ENCODE results near the gene EGLN3.

GRCh38 chr14:33959692-33960151, 8.8 kb upstream of the EGLN3 start:
- TF ChIP-seq CTCF (IDR thresholded peaks at IDR 0.05): no peak
- TF ChIP-seq SP1 (CRISPR knock-in tag; conservative IDR thresholded peaks at IDR 0.05): no peak
- TF ChIP-seq HMGA2 (CRISPR knock-in tag; IDR thresholded peaks at IDR 0.05): no peak
- no peak for TF ChIP-seq MAX (CRISPR knock-in tag; IDR thresholded peaks at IDR 0.05)
- TF ChIP-seq, protein P1, sequence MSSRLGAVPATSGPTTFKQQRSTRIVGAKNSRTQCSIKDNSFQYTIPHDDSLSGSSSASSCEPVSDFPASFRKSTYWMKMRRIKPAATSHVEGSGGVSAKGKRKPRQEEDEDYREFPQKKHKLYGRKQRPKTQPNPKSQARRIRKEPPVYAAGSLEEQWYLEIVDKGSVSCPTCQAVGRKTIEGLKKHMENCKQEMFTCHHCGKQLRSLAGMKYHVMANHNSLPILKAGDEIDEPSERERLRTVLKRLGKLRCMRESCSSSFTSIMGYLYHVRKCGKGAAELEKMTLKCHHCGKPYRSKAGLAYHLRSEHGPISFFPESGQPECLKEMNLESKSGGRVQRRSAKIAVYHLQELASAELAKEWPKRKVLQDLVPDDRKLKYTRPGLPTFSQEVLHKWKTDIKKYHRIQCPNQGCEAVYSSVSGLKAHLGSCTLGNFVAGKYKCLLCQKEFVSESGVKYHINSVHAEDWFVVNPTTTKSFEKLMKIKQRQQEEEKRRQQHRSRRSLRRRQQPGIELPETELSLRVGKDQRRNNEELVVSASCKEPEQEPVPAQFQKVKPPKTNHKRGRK (CRISPR knock-in tag; IDR thresholded peaks at IDR 0.05; ENCODE audit: borderline replicate concordance): no peak
- TF ChIP-seq PRDM15 (CRISPR knock-in tag; IDR thresholded peaks at IDR 0.05): no peak
- TF ChIP-seq, protein P2, sequence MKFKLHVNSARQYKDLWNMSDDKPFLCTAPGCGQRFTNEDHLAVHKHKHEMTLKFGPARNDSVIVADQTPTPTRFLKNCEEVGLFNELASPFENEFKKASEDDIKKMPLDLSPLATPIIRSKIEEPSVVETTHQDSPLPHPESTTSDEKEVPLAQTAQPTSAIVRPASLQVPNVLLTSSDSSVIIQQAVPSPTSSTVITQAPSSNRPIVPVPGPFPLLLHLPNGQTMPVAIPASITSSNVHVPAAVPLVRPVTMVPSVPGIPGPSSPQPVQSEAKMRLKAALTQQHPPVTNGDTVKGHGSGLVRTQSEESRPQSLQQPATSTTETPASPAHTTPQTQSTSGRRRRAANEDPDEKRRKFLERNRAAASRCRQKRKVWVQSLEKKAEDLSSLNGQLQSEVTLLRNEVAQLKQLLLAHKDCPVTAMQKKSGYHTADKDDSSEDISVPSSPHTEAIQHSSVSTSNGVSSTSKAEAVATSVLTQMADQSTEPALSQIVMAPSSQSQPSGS (CRISPR knock-in tag; IDR thresholded peaks at IDR 0.05; ENCODE audit: borderline replicate concordance, low read depth): no peak
- no peak for TF ChIP-seq ATF1 (CRISPR knock-in tag; IDR thresholded peaks at IDR 0.05)
- no peak for TF ChIP-seq NFE2L1 (CRISPR knock-in tag; IDR thresholded peaks at IDR 0.05)
- no peak for TF ChIP-seq CREM (CRISPR knock-in tag; IDR thresholded peaks at IDR 0.05)
- TF ChIP-seq JUN (CRISPR knock-in tag; IDR thresholded peaks at IDR 0.05): no peak
- no peak for TF ChIP-seq USF1 (CRISPR knock-in tag; IDR thresholded peaks at IDR 0.05)
- TF ChIP-seq, protein P3, sequence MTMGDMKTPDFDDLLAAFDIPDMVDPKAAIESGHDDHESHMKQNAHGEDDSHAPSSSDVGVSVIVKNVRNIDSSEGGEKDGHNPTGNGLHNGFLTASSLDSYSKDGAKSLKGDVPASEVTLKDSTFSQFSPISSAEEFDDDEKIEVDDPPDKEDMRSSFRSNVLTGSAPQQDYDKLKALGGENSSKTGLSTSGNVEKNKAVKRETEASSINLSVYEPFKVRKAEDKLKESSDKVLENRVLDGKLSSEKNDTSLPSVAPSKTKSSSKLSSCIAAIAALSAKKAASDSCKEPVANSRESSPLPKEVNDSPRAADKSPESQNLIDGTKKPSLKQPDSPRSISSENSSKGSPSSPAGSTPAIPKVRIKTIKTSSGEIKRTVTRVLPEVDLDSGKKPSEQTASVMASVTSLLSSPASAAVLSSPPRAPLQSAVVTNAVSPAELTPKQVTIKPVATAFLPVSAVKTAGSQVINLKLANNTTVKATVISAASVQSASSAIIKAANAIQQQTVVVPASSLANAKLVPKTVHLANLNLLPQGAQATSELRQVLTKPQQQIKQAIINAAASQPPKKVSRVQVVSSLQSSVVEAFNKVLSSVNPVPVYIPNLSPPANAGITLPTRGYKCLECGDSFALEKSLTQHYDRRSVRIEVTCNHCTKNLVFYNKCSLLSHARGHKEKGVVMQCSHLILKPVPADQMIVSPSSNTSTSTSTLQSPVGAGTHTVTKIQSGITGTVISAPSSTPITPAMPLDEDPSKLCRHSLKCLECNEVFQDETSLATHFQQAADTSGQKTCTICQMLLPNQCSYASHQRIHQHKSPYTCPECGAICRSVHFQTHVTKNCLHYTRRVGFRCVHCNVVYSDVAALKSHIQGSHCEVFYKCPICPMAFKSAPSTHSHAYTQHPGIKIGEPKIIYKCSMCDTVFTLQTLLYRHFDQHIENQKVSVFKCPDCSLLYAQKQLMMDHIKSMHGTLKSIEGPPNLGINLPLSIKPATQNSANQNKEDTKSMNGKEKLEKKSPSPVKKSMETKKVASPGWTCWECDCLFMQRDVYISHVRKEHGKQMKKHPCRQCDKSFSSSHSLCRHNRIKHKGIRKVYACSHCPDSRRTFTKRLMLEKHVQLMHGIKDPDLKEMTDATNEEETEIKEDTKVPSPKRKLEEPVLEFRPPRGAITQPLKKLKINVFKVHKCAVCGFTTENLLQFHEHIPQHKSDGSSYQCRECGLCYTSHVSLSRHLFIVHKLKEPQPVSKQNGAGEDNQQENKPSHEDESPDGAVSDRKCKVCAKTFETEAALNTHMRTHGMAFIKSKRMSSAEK (CRISPR knock-in tag; IDR thresholded peaks at IDR 0.05; ENCODE audit: borderline replicate concordance): no peak
